PC-9 (cell line): ENCODE data around the gene ABCA8. TPM values are rescaled to one million over a fixed set of nuclear protein-coding genes. Genes with fewer than 3 reads are reported as not detected.
A peak's percentile ranks its signal among the peaks of the same experiment; 100 is the strongest.
"Not testable (repeated sequence)": the region's sequence is repeated elsewhere in the genome, so short reads cannot be mapped to it uniquely, and the experiment has no call there.

Experiments used
- Bru-seq: library from RNA; stranded (reverse); fragments of 400-500 nt; gene quantifications from one replicate; lab custom pipeline; 2021; lab: Mats Ljungman, UMichigan
- BruChase-seq, 2 experiments: library from RNA; stranded (reverse); fragments of 400-500 nt; gene quantifications; one replicate each; lab custom pipeline; 2021; lab: Mats Ljungman, UMichigan
- BruUV-seq: library from RNA; stranded (reverse); fragments of 400-500 nt; replicated peaks from 2 replicates; lab custom pipeline; 2021; lab: Mats Ljungman, UMichigan
- CTCF ChIA-PET: fragments of 300-600 bp; sonication (Branson Sonifier 250); formaldehyde crosslinking; loops from one replicate; lab custom pipeline; 2022; ENCODE audit warnings: antibody characterized with exemption; lab: Charles Lee
- POLR2A ChIA-PET: fragments of 300-600 bp; sonication (Branson Sonifier 250); formaldehyde crosslinking; loops from one replicate; lab custom pipeline; 2022; ENCODE audit warnings: antibody characterized with exemption; ENCODE audit not compliant: unreplicated experiment; lab: Charles Lee
- DNase-seq, 2 experiments: peaks; one replicate each; pipeline versions ENCODE4 v3.0.0 to v3.0.0-alpha.2; 2015 to 2022; ENCODE audit warnings: mixed read lengths in 1 of 2
- H2AFZ ChIP-seq: fragments of 200-600 bp; sonication (generic); 2 replicates; pipeline ENCODE4 v1.8.1; 2017; ENCODE audit warnings: antibody characterized with exemption
- H3F3A ChIP-seq: fragments of 200-600 bp; sonication (generic); 2 replicates; pipeline ENCODE4 v1.8.1; 2017; ENCODE audit warnings: antibody characterized with exemption, mild to moderate bottlenecking, low read depth; ENCODE audit not compliant: insufficient read depth
- H3K27ac ChIP-seq: fragments of 200-600 bp; sonication (generic); 2 replicates; pipeline ENCODE4 v1.6.1; 2016; ENCODE audit warnings: mixed run types
- H3K27me3 ChIP-seq: fragments of 200-600 bp; sonication (generic); 2 replicates; pipeline ENCODE4 v1.6.1; 2016; ENCODE audit warnings: low read depth, mixed run types; ENCODE audit not compliant: insufficient read depth
- H3K36me3 ChIP-seq: fragments of 200-600 bp; sonication (generic); 2 replicates; pipeline ENCODE4 v1.6.1; 2016; ENCODE audit warnings: low read depth, mixed run types
- H3K4me1 ChIP-seq: fragments of 200-600 bp; sonication (generic); replicated peaks from 2 replicates; pipeline ENCODE4 v1.6.1; 2016; ENCODE audit warnings: mixed run types; ENCODE audit not compliant: insufficient read depth
- H3K4me2 ChIP-seq: fragments of 200-600 bp; sonication (generic); 2 replicates; pipeline ENCODE4 v1.6.1; 2017; ENCODE audit warnings: mixed run types
- H3K4me3 ChIP-seq: fragments of 200-600 bp; sonication (generic); 2 replicates; pipeline ENCODE4 v1.6.1; 2016; ENCODE audit warnings: mixed run types
- H3K79me2 ChIP-seq: fragments of 200-600 bp; sonication (generic); 2 replicates; pipeline ENCODE4 v1.6.1; 2017; ENCODE audit warnings: low read depth, mixed run types
- H3K9me2 ChIP-seq: fragments of 200-600 bp; sonication (generic); 2 replicates; pipeline ENCODE4 v1.8.1; 2017; ENCODE audit warnings: mild to moderate bottlenecking; ENCODE audit not compliant: insufficient read depth
- H3K9me3 ChIP-seq: fragments of 200-600 bp; sonication (generic); 2 replicates; pipeline ENCODE4 v1.8.1; 2016; ENCODE audit warnings: low read depth; ENCODE audit not compliant: insufficient read depth
- H4K20me1 ChIP-seq: fragments of 200-600 bp; sonication (generic); 2 replicates; pipeline ENCODE4 v1.8.1; 2017; ENCODE audit not compliant: insufficient read depth
- EZH2 ChIP-seq: fragments of 200-600 bp; sonication (generic); IDR thresholded peaks from 2 replicates; pipeline ENCODE4 v1.8.0; 2017; ENCODE audit warnings: antibody characterized with exemption, low read depth
- intact Hi-C: fragments of 100-400 bp; cut with micrococcal nuclease; formaldehyde crosslinking; loops from one replicate; pipeline ENCODE4 v1.10.0; 2022; ENCODE audit not compliant: unreplicated experiment
- long read RNA-seq: library from polyadenylated mRNA; stranded (forward); transcript quantifications from one replicate; pipeline ENCODE4 v2.0.0, GENCODE V29; 2022
- total RNA-seq: library from RNA; stranded (reverse); gene quantifications from 2 replicates; pipeline ENCODE4 v1.2.3, GENCODE V29; 2021
- TF ChIP-seq, protein P1 (sequence below): fragments of 200-600 bp; sonication (generic); conservative IDR thresholded peaks from 2 replicates; pipeline ENCODE4 v1.6.1; 2017; ENCODE audit warnings: mixed run types, antibody characterized with exemption, mild to moderate bottlenecking, moderate library complexity

Gene ABCA8, protein sequence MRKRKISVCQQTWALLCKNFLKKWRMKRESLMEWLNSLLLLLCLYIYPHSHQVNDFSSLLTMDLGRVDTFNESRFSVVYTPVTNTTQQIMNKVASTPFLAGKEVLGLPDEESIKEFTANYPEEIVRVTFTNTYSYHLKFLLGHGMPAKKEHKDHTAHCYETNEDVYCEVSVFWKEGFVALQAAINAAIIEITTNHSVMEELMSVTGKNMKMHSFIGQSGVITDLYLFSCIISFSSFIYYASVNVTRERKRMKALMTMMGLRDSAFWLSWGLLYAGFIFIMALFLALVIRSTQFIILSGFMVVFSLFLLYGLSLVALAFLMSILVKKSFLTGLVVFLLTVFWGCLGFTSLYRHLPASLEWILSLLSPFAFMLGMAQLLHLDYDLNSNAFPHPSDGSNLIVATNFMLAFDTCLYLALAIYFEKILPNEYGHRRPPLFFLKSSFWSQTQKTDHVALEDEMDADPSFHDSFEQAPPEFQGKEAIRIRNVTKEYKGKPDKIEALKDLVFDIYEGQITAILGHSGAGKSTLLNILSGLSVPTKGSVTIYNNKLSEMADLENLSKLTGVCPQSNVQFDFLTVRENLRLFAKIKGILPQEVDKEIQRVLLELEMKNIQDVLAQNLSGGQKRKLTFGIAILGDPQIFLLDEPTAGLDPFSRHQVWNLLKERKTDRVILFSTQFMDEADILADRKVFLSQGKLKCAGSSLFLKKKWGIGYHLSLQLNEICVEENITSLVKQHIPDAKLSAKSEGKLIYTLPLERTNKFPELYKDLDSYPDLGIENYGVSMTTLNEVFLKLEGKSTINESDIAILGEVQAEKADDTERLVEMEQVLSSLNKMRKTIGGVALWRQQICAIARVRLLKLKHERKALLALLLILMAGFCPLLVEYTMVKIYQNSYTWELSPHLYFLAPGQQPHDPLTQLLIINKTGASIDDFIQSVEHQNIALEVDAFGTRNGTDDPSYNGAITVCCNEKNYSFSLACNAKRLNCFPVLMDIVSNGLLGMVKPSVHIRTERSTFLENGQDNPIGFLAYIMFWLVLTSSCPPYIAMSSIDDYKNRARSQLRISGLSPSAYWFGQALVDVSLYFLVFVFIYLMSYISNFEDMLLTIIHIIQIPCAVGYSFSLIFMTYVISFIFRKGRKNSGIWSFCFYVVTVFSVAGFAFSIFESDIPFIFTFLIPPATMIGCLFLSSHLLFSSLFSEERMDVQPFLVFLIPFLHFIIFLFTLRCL (N-terminal part only)
- total RNA-seq, result not detected in 2 replicates
- Bru-seq, nascent RNA, result not detected
- not detected for BruChase-seq, experiment 1, labeled RNA remaining after a 2-hour chase
- not detected for BruChase-seq, experiment 2, labeled RNA remaining after a 6-hour chase
- long read RNA-seq, result 0 reads

DNA sequence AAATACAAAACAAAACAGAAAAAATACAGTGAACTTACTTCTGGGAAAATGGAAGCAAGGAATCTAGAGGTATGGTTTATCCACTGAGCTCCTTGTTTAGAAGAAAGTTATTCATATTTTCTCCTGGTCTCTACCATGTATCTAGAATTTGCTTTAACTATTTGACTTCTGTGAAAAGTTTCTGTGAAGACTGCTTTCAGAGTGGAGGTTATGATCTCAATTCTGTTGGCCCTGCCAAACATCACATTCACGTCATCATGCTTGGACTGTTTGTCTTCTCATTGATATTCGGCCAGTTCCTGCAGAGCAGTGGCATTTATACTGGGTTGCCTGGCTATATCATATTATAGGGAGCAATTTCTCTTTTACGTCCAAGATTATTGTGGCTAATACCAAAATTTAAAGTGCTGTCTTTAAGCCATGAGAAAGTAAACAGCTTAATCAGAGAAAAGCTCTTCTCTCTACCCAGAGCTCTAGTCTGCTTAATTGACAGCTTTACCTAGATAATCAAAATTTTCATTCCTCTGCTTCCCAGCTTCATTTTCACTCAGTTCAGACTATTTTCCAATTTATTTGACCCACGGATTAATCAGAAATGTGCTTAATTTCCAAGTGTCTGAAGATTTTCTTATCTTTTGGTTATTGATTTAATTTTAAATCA lies at the start of gene ABCA8:
Gene ABCA8 (minus strand): TSS at position 212 of the 661 bp plus-strand sequence. CDS start 13,358 bp downstream, outside the sequence.
- no peak within 1 kb of the TSS for H3K27ac ChIP-seq
- H3K9me2 ChIP-seq, result no peaks in the 10 kb centered on the region
- H3K4me3 ChIP-seq, result no peak within 1 kb of the TSS
- no TSS peak for BruUV-seq
- no peaks in the 10 kb centered on the region for H3K79me2 ChIP-seq
- intact Hi-C loops, result no loop called here
- no peaks in the 10 kb centered on the region for H3K27me3 ChIP-seq
- CTCF ChIA-PET, result no interaction called here
- POLR2A ChIA-PET, result no interaction called here
- H3K4me2 ChIP-seq, result no peak within 1 kb of the TSS
- no peak within 1 kb of the TSS for H2AFZ ChIP-seq
- no peaks in the 10 kb centered on the region for H4K20me1 ChIP-seq
- TF ChIP-seq, protein P1, sequence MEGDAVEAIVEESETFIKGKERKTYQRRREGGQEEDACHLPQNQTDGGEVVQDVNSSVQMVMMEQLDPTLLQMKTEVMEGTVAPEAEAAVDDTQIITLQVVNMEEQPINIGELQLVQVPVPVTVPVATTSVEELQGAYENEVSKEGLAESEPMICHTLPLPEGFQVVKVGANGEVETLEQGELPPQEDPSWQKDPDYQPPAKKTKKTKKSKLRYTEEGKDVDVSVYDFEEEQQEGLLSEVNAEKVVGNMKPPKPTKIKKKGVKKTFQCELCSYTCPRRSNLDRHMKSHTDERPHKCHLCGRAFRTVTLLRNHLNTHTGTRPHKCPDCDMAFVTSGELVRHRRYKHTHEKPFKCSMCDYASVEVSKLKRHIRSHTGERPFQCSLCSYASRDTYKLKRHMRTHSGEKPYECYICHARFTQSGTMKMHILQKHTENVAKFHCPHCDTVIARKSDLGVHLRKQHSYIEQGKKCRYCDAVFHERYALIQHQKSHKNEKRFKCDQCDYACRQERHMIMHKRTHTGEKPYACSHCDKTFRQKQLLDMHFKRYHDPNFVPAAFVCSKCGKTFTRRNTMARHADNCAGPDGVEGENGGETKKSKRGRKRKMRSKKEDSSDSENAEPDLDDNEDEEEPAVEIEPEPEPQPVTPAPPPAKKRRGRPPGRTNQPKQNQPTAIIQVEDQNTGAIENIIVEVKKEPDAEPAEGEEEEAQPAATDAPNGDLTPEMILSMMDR, result no peak
- no peak for TF ChIP-seq EZH2
- no peak for DNase-seq
- H3K4me1 ChIP-seq, result no peaks in the 10 kb centered on the region
- H3K36me3 ChIP-seq, result no peaks in the 10 kb centered on the region
- no peaks in the 10 kb centered on the region for H3F3A ChIP-seq
- H3K9me3 ChIP-seq, result 0 out of 2 replicates have a peak, but pooled peaks cover 3% of the 10 kb centered on the region

DNA sequence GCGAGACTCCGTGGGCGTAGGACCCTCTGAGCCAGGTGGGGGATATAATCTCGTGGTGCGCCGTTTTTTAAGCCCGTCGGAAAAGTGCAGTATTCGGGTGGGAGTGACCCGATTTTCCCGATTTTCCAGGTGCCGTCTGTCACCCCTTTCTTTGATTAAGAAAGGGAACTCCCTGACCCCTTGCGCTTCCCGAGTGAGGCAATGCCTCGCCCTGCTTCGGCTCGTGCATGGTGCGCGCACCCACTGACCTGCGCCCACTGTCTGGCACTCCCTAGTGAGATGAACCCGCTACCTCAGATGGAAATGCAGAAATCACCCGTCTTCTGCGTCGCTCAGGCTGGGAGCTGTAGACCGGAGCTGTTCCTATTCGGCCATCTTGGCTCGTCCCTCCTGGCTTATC lies 49.6 kb upstream of the ABCA8 start:
- H3F3A ChIP-seq, H2AFZ ChIP-seq, H3K9me3 ChIP-seq, H3K27ac ChIP-seq, H3K27me3 ChIP-seq, H3K36me3 ChIP-seq, BruUV-seq, intact Hi-C loops, POLR2A ChIA-PET, H3K4me1 ChIP-seq, H3K9me2 ChIP-seq, H3K79me2 ChIP-seq, CTCF ChIA-PET, H4K20me1 ChIP-seq: not testable (repeated sequence)
- Histone ChIP-seq H3K4me2 (peak overlapping the region; percentile 60; the same call in 1 of the 2 replicates), H3K4me3 (peak overlapping the region; percentile 47; the same call in 1 of the 2 replicates)
- peak in 1 of 2 experiments; percentile 16 for DNase-seq

DNA sequence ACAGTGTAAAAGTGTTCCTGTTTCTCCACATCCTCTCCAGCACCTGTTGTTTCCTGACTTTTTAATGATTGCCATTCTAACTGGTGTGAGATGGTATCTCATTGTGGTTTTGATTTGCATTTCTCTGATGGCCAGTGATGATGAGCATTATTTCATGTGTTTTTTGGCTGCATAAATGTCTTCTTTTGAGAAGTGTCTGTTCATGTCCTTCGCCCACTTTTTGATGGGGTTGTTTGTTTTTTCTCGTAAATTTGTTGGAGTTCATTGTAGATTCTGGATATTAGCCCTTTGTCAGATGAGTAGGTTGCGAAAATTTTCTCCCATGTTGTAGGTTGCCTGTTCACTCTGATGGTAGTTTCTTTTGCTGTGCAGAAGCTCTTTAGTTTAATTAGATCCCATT lies 44.6 kb upstream of the ABCA8 start:
- H3K27ac ChIP-seq, BruUV-seq, intact Hi-C loops, DNase-seq, H3K36me3 ChIP-seq, CTCF ChIA-PET, H3K27me3 ChIP-seq, H4K20me1 ChIP-seq, H3K9me2 ChIP-seq, POLR2A ChIA-PET, H3K4me3 ChIP-seq, H3K79me2 ChIP-seq, H2AFZ ChIP-seq, H3K4me1 ChIP-seq, H3K9me3 ChIP-seq, H3K4me2 ChIP-seq, H3F3A ChIP-seq: not testable (repeated sequence)
